Activated naive CD4-positive, alpha-beta T cell treated with anti-CD3 and anti-CD28 coated beads, Interleukin-2, amount 10 ng/mL, durations not matched to agents 7 days and 5 days (primary cell): Measurements from ENCODE around the gene CENPP.

ENCODE experiments used
- CTCF ChIA-PET: fragments of 350-600 bp; sonication (Branson Sonifier 250); formaldehyde crosslinking; loops from one replicate; lab custom pipeline; 2021; ENCODE audit warnings: antibody characterized with exemption; lab: Charles Lee
- DNase-seq: peaks from one replicate; pipeline ENCODE4 v3.0.0-alpha.2; 2020
- H3K27ac Mint-ChIP-seq: one replicate; pipeline ENCODE4 v1.8.0; 2021; ENCODE audit warnings: mild to moderate bottlenecking, moderate library complexity, mixed read lengths
- H3K27me3 Mint-ChIP-seq: one replicate; pipeline ENCODE4 v1.8.0; 2021; ENCODE audit warnings: mild to moderate bottlenecking, mixed read lengths
- H3K36me3 Mint-ChIP-seq: one replicate; pipeline ENCODE4 v1.8.0; 2021; ENCODE audit warnings: mixed read lengths
- H3K4me1 Mint-ChIP-seq: one replicate; pipeline ENCODE4 v1.8.0; 2021; ENCODE audit warnings: mixed read lengths
- H3K4me3 Mint-ChIP-seq: one replicate; pipeline ENCODE4 v1.8.0; 2021; ENCODE audit warnings: mild to moderate bottlenecking, moderate library complexity, mixed read lengths
- H3K9me3 Mint-ChIP-seq: one replicate; pipeline ENCODE4 v1.8.0; 2021; ENCODE audit warnings: mixed read lengths

CENPP gene

GRCh38 chr9:92496396-92497176, 170.8 kb downstream of the CENPP start:
- no peak overlapping the region for H3K4me3 Mint-ChIP-seq
- CTCF ChIA-PET, result no interaction called here
- no peak overlapping the region for H3K27ac Mint-ChIP-seq
- H3K9me3 Mint-ChIP-seq, result no peaks in the 10 kb centered on the region
- no peaks in the 10 kb centered on the region for H3K27me3 Mint-ChIP-seq
- DNase-seq, result no peak
- no peaks in the 10 kb centered on the region for H3K36me3 Mint-ChIP-seq
- no peaks in the 10 kb centered on the region for H3K4me1 Mint-ChIP-seq

DNA sequence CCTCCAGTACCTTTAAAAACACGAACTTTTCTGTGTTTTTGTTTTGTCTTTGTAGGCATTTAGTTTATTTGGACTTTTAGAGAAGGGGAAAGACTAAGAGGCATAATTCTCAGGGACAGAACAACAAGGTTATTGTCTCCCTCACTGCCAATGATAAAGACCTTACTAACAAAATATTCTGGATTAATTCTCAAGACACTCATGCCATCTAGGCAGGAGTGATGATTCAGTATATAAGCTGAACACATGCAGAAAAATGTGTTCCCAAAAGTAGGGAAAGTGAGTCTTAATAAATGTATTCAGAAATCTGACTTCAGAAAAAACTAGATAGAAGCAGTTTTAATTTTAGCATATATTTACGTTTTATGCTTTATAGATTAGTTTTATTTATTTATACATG, 173.9 kb downstream of the CENPP start:
- Mint-ChIP-seq H3K9me3 (no peaks in the 10 kb centered on the region), H3K27ac (no peak overlapping the region), H3K4me1 (no peaks in the 10 kb centered on the region), H3K36me3 (no peaks in the 10 kb centered on the region), H3K4me3 (no peak overlapping the region), H3K27me3 (no peaks in the 10 kb centered on the region)
- CTCF ChIA-PET, result no interaction called here
- no peak for DNase-seq

GRCh38 chr9:92500725-92501124, 175.0 kb downstream of the CENPP start:
- no peaks in the 10 kb centered on the region for H3K27me3 Mint-ChIP-seq
- H3K27ac Mint-ChIP-seq, result no peak overlapping the region
- no peaks in the 10 kb centered on the region for H3K4me1 Mint-ChIP-seq
- H3K4me3 Mint-ChIP-seq, result no peak overlapping the region
- H3K9me3 Mint-ChIP-seq, result no peaks in the 10 kb centered on the region
- CTCF ChIA-PET, result no interaction called here
- H3K36me3 Mint-ChIP-seq, result no peaks in the 10 kb centered on the region
- no peak for DNase-seq

DNA sequence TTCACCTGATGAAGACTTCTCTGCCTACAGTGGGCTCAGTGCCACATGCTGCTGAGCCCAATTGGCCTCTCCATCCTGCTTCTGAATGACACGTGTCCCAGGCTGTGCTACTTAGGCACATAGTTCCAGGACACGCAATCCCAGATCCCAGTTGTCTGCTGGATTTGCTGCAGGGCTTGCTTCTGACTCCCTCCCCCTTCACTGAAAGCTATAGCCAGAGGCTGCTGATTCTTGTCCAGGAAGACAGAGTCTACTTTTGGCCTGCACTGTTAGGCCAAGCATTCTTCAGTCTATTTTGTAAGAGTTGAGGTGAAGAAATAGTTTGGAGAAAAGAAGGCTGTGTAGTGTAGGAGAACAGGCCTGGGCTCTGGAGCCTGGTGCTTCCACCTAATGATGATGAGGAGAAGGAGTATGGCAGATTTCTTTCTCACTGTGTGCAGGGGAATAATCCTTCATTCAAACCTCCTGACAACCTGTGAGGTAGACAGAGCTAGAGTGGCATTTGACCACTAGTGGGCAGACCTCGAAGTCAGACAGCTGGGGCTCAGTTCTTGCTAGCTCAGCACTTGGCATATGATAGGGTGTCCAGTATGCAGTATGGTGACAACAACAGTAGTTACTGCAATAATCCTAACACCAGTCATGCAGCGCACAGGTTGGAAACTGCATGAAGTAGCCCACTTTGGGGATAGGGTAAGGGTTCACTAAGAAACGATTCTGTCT, 176.1 kb downstream of the CENPP start:
- no peaks in the 10 kb centered on the region for H3K9me3 Mint-ChIP-seq
- CTCF ChIA-PET, result interaction anchor here (1.4 kb wide), 1 partner anchor 11 kb away, joined by 3 read pairs; no protein-coding TSS in a partner anchor
- H3K4me1 Mint-ChIP-seq, result no peaks in the 10 kb centered on the region
- DNase-seq, result peak; percentile 35
- no peaks in the 10 kb centered on the region for H3K27me3 Mint-ChIP-seq
- no peak overlapping the region for H3K4me3 Mint-ChIP-seq
- no peaks in the 10 kb centered on the region for H3K36me3 Mint-ChIP-seq
- H3K27ac Mint-ChIP-seq, result no peak overlapping the region

- CTCF ChIA-PET, result interaction anchor here (1.1 to 1.4 kb wide), 2 partner anchors 9 to 305 kb away, joined by 3 read pairs; no protein-coding TSS in a partner anchor
Observed at GRCh38 chr9:92503156-92503555, 177.4 kb downstream of the CENPP start.

DNA sequence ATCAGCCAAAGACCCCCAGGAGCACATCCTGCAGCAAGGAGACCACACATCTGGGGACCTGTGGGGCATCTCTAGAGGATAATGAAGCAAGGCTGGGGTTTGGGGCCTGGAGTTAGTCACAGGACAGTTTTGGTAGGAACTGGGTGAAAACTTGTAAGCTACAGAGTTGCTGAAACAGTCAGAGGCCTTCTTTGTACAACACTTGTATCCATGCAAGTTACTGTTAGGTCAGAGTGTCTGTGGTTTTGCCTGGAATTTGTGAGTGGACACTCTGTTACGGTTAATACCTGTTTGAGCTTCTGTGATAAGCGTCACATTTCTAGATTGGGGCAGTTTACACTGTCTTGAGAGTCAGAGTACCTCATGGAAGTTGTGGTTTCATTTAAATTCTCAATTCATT, 179.1 kb downstream of the CENPP start:
- Mint-ChIP-seq H3K27me3 (no peaks in the 10 kb centered on the region), H3K4me1 (peaks cover 4% of the 10 kb centered on the region), H3K36me3 (no peaks in the 10 kb centered on the region), H3K27ac (no peak overlapping the region), H3K9me3 (no peaks in the 10 kb centered on the region), H3K4me3 (no peak overlapping the region)
- CTCF ChIA-PET, result no interaction called here
- DNase-seq, result no peak

More at GRCh38 chr9:92503156-92503555, 177.4 kb downstream of the CENPP start:
- no peaks in the 10 kb centered on the region for H3K27me3 Mint-ChIP-seq
- no peak overlapping the region for H3K4me3 Mint-ChIP-seq
- H3K36me3 Mint-ChIP-seq, result no peaks in the 10 kb centered on the region
- no peak overlapping the region for H3K27ac Mint-ChIP-seq
- H3K4me1 Mint-ChIP-seq, result peaks cover 4% of the 10 kb centered on the region
- H3K9me3 Mint-ChIP-seq, result no peaks in the 10 kb centered on the region
- no peak for DNase-seq

DNA sequence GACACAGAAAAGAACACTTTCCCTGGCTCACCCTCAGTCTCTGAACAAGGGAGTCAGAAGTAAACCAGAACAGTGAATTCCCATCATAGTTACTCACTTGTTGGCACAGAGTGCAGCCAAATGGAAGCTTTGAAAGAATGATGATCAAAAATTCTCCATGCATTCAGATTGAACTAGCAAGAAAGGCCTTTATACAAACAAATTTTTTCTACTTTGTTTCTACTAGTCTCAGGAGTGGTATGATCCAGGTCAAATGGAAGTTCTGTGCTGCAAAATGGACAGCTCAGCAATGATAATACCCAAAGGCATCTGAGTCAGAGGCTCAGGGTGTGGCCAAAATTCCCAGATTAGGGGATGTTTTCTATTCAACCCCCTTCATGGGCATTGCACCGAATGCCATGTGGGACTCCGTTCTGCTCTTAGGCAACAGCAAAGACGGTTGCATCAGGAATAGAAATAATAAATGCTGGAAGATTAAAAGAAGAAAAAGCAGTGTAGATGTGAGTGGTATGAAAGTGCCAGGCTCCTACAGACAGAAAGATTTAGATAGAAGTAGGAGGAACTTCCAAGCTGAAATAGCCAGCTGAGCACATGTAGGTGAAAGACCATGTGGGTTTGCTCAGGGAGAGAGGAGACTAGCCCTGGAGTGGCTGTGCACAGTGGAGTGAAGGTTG, 180.6 kb downstream of the CENPP start:
- Mint-ChIP-seq H3K4me1 (peaks cover 4% of the 10 kb centered on the region), H3K27me3 (no peaks in the 10 kb centered on the region), H3K36me3 (no peaks in the 10 kb centered on the region), H3K27ac (no peak overlapping the region), H3K4me3 (no peak overlapping the region), H3K9me3 (no peaks in the 10 kb centered on the region)
- CTCF ChIA-PET, result no interaction called here
- no peak for DNase-seq

GRCh38 chr9:92507005-92507404, 181.3 kb downstream of the CENPP start:
- peaks cover 4% of the 10 kb centered on the region for H3K4me1 Mint-ChIP-seq
- H3K27me3 Mint-ChIP-seq, result no peaks in the 10 kb centered on the region
- H3K9me3 Mint-ChIP-seq, result no peaks in the 10 kb centered on the region
- H3K27ac Mint-ChIP-seq, result no peak overlapping the region
- no peak for DNase-seq
- H3K36me3 Mint-ChIP-seq, result no peaks in the 10 kb centered on the region
- CTCF ChIA-PET, result no interaction called here
- no peak overlapping the region for H3K4me3 Mint-ChIP-seq

DNA sequence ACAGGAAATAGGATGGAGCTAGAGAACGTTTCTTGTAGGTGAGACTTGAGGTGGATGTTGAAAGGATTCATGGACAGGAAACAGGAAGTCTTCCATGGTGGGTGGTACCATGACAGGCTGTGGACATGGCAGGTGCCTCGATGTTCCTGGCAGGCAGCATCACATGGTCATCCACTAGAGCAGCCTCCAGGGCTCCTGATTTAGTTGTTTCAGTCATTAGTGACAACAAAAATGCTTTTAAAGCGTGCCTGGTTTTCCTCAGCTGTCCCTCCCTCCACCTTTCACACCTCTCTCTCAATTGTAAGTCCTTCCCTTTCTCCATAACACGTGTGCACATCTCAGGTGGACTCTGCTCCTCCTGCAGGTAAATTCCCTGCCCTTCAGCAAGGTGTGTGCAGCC, 181.7 kb downstream of the CENPP start:
- no peak for DNase-seq
- Mint-ChIP-seq H3K4me1 (peaks cover 4% of the 10 kb centered on the region), H3K36me3 (no peaks in the 10 kb centered on the region), H3K4me3 (no peak overlapping the region), H3K27me3 (no peaks in the 10 kb centered on the region), H3K9me3 (no peaks in the 10 kb centered on the region), H3K27ac (no peak overlapping the region)
- CTCF ChIA-PET, result no interaction called here

- Mint-ChIP-seq H3K4me3 (no peak overlapping the region), H3K27me3 (no peaks in the 10 kb centered on the region), H3K4me1 (peaks cover 4% of the 10 kb centered on the region), H3K36me3 (no peaks in the 10 kb centered on the region), H3K27ac (no peak overlapping the region), H3K9me3 (no peaks in the 10 kb centered on the region)
- DNase-seq, result no peak
- CTCF ChIA-PET, result no interaction called here
Observed at GRCh38 chr9:92508018-92508820, 182.5 kb downstream of the CENPP start.

GRCh38 chr9:92509050-92509449, 183.3 kb downstream of the CENPP start:
- Mint-ChIP-seq H3K27me3 (no peaks in the 10 kb centered on the region), H3K4me3 (no peak overlapping the region), H3K4me1 (peaks cover 4% of the 10 kb centered on the region), H3K36me3 (no peaks in the 10 kb centered on the region), H3K9me3 (no peaks in the 10 kb centered on the region), H3K27ac (no peak overlapping the region)
- CTCF ChIA-PET, result no interaction called here
- no peak for DNase-seq

DNA sequence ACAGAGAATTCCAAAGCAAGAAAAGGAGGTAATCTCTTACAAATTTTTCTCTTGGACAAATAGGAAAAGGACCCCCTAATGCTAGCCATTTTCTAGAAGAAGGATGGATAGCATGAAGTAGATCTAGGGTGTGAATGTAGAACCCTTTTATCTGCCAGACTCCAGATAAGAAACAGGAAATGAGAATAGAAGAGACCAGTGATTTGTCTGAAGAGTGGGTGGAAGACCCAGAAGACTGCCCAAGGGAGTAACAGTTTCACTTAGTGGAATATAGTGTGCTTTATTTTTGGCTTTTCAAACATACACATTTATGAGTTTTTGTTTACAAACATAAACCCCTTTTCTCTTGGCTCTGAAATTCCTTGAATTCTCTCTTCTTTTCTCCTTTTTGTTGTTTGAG, 185.0 kb downstream of the CENPP start:
- H3K9me3 Mint-ChIP-seq, result no peaks in the 10 kb centered on the region
- CTCF ChIA-PET, result no interaction called here
- no peak overlapping the region for H3K27ac Mint-ChIP-seq
- no peak for DNase-seq
- no peaks in the 10 kb centered on the region for H3K27me3 Mint-ChIP-seq
- no peaks in the 10 kb centered on the region for H3K36me3 Mint-ChIP-seq
- peaks cover 4% of the 10 kb centered on the region for H3K4me1 Mint-ChIP-seq
- H3K4me3 Mint-ChIP-seq, result no peak overlapping the region

GRCh38 chr9:92512622-92513021, 186.9 kb downstream of the CENPP start:
- no peak overlapping the region for H3K4me3 Mint-ChIP-seq
- no peaks in the 10 kb centered on the region for H3K9me3 Mint-ChIP-seq
- DNase-seq, result no peak
- no peaks in the 10 kb centered on the region for H3K4me1 Mint-ChIP-seq
- no peaks in the 10 kb centered on the region for H3K27me3 Mint-ChIP-seq
- no peak overlapping the region for H3K27ac Mint-ChIP-seq
- CTCF ChIA-PET, result interaction anchor here (1.1 kb wide), 1 partner anchor 10 kb away, joined by 3 read pairs; no protein-coding TSS in a partner anchor
- H3K36me3 Mint-ChIP-seq, result no peaks in the 10 kb centered on the region

DNA sequence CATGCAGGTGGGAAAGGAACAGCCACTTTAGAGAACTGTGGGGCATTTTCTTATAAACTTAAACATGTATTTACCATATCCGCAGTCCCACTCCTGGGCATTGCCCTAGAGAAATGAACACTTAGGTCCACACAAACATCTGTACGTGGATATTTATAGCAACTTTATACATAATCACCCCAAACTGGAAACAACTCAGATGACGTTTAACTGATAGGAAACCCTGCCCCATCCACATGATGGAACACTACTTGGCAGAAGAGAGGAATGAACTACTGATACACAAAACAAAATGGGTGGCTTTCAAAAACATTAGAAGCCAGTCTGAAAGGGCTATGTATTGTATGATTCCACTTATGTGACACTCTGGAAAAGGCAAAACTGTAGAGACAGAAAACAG, 187.6 kb downstream of the CENPP start:
- no peaks in the 10 kb centered on the region for H3K36me3 Mint-ChIP-seq
- DNase-seq, result no peak
- CTCF ChIA-PET, result no interaction called here
- no peaks in the 10 kb centered on the region for H3K27me3 Mint-ChIP-seq
- H3K4me3 Mint-ChIP-seq, result no peak overlapping the region
- no peaks in the 10 kb centered on the region for H3K9me3 Mint-ChIP-seq
- no peak overlapping the region for H3K27ac Mint-ChIP-seq
- no peaks in the 10 kb centered on the region for H3K4me1 Mint-ChIP-seq
